ENCODE data around the gene OGFR. TPM values are rescaled to one million over a fixed set of nuclear protein-coding genes. Genes with fewer than 3 reads are reported as not detected.

The OGFR gene
- total RNA-seq, 1 donor from 2014 or later = 56.5 TPM

- TF ChIP-seq, protein P1, sequence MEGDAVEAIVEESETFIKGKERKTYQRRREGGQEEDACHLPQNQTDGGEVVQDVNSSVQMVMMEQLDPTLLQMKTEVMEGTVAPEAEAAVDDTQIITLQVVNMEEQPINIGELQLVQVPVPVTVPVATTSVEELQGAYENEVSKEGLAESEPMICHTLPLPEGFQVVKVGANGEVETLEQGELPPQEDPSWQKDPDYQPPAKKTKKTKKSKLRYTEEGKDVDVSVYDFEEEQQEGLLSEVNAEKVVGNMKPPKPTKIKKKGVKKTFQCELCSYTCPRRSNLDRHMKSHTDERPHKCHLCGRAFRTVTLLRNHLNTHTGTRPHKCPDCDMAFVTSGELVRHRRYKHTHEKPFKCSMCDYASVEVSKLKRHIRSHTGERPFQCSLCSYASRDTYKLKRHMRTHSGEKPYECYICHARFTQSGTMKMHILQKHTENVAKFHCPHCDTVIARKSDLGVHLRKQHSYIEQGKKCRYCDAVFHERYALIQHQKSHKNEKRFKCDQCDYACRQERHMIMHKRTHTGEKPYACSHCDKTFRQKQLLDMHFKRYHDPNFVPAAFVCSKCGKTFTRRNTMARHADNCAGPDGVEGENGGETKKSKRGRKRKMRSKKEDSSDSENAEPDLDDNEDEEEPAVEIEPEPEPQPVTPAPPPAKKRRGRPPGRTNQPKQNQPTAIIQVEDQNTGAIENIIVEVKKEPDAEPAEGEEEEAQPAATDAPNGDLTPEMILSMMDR (IDR thresholded peaks at IDR 0.05; ENCODE audit: unreplicated experiment) = no peak
- H3K27ac Mint-ChIP-seq = no peak overlapping the region
- DNase-seq (ENCODE audit: low spot score in 2 of 2, unreplicated experiment in 2 of 2) = no peak
- no peak overlapping the region for H3K4me3 Mint-ChIP-seq
- peaks cover 20% of the 10 kb centered on the region for H3K4me1 Mint-ChIP-seq
- H3K36me3 Mint-ChIP-seq = no peaks in the 10 kb centered on the region
- H3K9me3 Mint-ChIP-seq = no peaks in the 10 kb centered on the region
- H3K27me3 Mint-ChIP-seq (ENCODE audit: low read depth) = no peaks in the 10 kb centered on the region
These were observed 24.4 kb upstream of the OGFR start for GRCh38 chr20:62780204-62780603.

DNA sequence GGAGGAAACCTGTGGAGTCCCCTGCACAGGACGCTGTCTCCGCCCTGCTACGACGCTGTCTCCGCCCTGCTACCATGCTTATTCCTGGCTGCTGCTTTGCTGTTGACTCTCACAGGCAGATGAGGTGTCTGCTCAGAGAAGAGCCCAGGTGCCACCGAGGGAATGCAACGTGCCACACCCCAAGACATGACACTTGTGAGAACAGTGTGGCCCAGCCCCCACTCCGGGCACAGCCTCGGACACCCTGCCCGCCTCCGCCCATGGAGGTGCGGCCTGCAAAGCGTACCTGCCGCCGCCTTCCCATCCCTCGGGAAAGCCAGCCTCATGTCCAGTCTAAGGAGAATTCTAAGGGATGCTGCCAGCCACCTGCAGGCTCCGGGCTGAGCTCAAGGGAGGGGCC, 23.9 kb upstream of the OGFR start:
- H3K27me3 Mint-ChIP-seq (ENCODE audit: low read depth) = no peaks in the 10 kb centered on the region
- H3K4me3 Mint-ChIP-seq = no peak overlapping the region
- TF ChIP-seq, protein P1 (IDR thresholded peaks at IDR 0.05; ENCODE audit: unreplicated experiment) = no peak
- peaks cover 21% of the 10 kb centered on the region for H3K4me1 Mint-ChIP-seq
- H3K9me3 Mint-ChIP-seq = no peaks in the 10 kb centered on the region
- H3K36me3 Mint-ChIP-seq = no peaks in the 10 kb centered on the region
- H3K27ac Mint-ChIP-seq = no peak overlapping the region
- no peak for DNase-seq (ENCODE audit: low spot score in 2 of 2, unreplicated experiment in 2 of 2)

- H3K27ac Mint-ChIP-seq = peak overlapping the region; percentile 90
- H3K36me3 Mint-ChIP-seq = no peaks in the 10 kb centered on the region
- H3K9me3 Mint-ChIP-seq = no peaks in the 10 kb centered on the region
- TF ChIP-seq, protein P1 (IDR thresholded peaks at IDR 0.05; ENCODE audit: unreplicated experiment) = no peak
- no peak overlapping the region for H3K4me3 Mint-ChIP-seq
- H3K27me3 Mint-ChIP-seq (ENCODE audit: low read depth) = no peaks in the 10 kb centered on the region
- peaks cover 33% of the 10 kb centered on the region for H3K4me1 Mint-ChIP-seq
- DNase-seq (ENCODE audit: low spot score in 2 of 2, unreplicated experiment in 2 of 2) = no peak
These were observed 22.3 kb upstream of the OGFR start for GRCh38 chr20:62782149-62782892.

DNA sequence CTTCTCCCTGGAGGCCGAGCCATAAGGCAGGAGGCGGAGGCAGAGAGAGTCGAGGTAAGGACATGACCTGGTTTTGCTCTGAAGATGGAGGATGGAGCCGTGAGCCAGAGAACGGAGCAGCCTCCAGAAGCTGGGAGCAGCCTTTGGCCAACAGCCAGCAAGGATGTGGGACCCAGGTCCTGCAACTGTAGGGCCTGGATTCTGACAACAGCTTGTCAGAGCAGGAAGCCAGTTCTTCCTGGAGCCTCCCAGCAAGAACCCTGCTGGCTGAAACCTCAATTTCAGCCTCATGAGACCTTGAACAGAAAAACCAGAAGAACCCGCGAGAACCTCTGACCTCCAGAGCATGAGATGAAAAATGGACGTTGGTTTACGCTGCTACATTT, 21.7 kb upstream of the OGFR start:
- H3K27me3 Mint-ChIP-seq (ENCODE audit: low read depth) = no peaks in the 10 kb centered on the region
- H3K36me3 Mint-ChIP-seq = no peaks in the 10 kb centered on the region
- TF ChIP-seq, protein P1 (IDR thresholded peaks at IDR 0.05; ENCODE audit: unreplicated experiment) = no peak
- peaks cover 39% of the 10 kb centered on the region for H3K4me1 Mint-ChIP-seq
- DNase-seq (ENCODE audit: low spot score in 2 of 2, unreplicated experiment in 2 of 2) = no peak
- H3K27ac Mint-ChIP-seq = peak overlapping the region; percentile 90
- H3K4me3 Mint-ChIP-seq = no peak overlapping the region
- no peaks in the 10 kb centered on the region for H3K9me3 Mint-ChIP-seq

DNA sequence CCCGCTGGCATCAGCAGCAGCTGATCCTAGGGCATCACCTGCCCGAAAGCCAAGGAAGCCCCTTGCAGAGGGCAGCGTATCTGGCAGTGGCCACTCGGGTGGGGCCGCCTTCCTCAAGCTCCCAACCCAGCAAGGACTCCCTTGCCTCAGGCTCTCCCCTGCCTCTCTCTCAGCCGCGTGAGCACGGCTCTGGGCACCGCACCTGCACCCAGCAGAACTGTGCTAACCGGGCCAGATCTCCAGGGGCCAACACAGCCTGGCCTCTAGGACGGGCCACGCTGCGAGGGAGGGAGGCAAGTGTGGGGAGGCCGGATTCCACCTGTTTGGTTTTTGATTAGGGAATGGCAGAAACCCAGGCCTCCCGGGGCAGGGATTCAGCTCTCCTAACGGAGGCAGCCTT, 20.1 kb upstream of the OGFR start:
- H3K4me3 Mint-ChIP-seq = no peak overlapping the region

More for the DNA sequence above, 20.1 kb upstream of the OGFR start:
- Mint-ChIP-seq H3K36me3 (no peaks in the 10 kb centered on the region), H3K27me3 (ENCODE audit: low read depth) (no peaks in the 10 kb centered on the region), H3K4me1 (peaks cover 41% of the 10 kb centered on the region), H3K27ac (peak overlapping the region; percentile 66), H3K9me3 (no peaks in the 10 kb centered on the region)
- DNase-seq (ENCODE audit: low spot score in 2 of 2, unreplicated experiment in 2 of 2) = no peak
- TF ChIP-seq, protein P1 (IDR thresholded peaks at IDR 0.05; ENCODE audit: unreplicated experiment) = no peak
